ENCODE results near the gene NR1I2. TPM values are rescaled to one million over a fixed set of nuclear protein-coding genes. Genes with fewer than 3 reads are reported as not detected.

The NR1I2 gene
- total RNA-seq, 4 donors from 2014 or later: 78.0 to 271 (median 158) TPM

DNA sequence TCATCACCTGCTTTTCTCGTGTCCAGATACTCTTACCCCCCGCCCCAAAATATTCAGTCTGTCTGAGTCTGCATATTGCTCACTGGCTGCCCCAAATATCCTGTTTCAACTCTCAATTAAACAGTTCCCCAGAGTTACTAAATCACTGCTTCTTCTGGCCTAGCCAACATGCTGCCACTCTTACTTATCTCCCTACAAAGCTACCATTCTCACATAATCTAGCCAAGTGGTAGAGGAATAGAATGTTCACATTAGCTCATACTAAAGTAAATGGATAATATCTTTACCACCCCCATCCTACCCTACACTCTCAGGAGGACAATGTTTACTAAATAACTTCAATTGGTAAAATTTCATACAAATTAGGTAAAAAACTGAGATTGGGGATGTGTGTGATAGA, 77.8 kb downstream of the NR1I2 start:
- in situ Hi-C loops (cut with MboI; ENCODE audit: low pct_ligation_motif_present in 1 of 4, low pct_unique_long_range_greater_than_20kb in 1 of 4, low sequenced_read_pairs in 3 of 4): no loop called here
- no peak for DNase-seq
- Histone ChIP-seq H3K36me3 (peaks cover 0 to 21% (median 7%) of the 10 kb centered on the region in 4 donors), H3K9me3 (no peaks in the 10 kb centered on the region), H3K4me3 (no peak overlapping the region), H3K4me1 (no peaks in the 10 kb centered on the region), H3K27ac (no peak overlapping the region), H3K27me3 (no peaks in the 10 kb centered on the region)
- no peak for TF ChIP-seq POLR2AphosphoS5 (IDR thresholded peaks at IDR 0.05)
- TF ChIP-seq, protein P1, sequence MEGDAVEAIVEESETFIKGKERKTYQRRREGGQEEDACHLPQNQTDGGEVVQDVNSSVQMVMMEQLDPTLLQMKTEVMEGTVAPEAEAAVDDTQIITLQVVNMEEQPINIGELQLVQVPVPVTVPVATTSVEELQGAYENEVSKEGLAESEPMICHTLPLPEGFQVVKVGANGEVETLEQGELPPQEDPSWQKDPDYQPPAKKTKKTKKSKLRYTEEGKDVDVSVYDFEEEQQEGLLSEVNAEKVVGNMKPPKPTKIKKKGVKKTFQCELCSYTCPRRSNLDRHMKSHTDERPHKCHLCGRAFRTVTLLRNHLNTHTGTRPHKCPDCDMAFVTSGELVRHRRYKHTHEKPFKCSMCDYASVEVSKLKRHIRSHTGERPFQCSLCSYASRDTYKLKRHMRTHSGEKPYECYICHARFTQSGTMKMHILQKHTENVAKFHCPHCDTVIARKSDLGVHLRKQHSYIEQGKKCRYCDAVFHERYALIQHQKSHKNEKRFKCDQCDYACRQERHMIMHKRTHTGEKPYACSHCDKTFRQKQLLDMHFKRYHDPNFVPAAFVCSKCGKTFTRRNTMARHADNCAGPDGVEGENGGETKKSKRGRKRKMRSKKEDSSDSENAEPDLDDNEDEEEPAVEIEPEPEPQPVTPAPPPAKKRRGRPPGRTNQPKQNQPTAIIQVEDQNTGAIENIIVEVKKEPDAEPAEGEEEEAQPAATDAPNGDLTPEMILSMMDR (IDR thresholded peaks at IDR 0.05): no peak
- TF ChIP-seq EP300 (IDR thresholded peaks at IDR 0.05; ENCODE audit: low read depth): no peak
- no peak for TF ChIP-seq POLR2A (IDR thresholded peaks at IDR 0.05)
- intact Hi-C loops (cut with DNase I; ENCODE audit: low total_unique reads): no loop called here
- WGBS, 2 donors (ENCODE audit: low coverage in 1 of 2): 93 to 94% methylated on average over 2 of the region's 2 CpGs

DNA sequence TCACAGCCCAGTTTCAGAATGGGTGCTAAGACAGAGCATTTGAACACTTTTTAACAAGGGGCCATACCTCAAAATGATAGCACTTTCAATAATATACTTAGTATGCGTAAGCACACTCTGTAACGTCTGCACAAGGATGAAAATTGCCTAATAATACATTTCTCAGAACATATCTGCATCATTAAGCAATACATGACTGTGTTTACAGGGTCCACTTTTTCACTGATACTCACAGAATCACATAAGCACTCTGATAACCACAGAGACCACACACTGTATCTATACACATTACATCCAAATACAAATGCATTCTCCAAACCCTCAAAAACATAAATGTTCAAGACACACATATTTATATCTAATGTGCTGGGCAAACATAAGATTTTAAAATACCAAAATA, 79.8 kb downstream of the NR1I2 start:
- H3K36me3 ChIP-seq: peaks cover 0 to 29% (median 7%) of the 10 kb centered on the region in 4 donors
- H3K9me3 ChIP-seq: no peaks in the 10 kb centered on the region
- no peaks in the 10 kb centered on the region for H3K4me1 ChIP-seq
- no peak overlapping the region for H3K4me3 ChIP-seq
- H3K27ac ChIP-seq: no peak overlapping the region
- DNase-seq: no peak
- TF ChIP-seq EP300 (IDR thresholded peaks at IDR 0.05; ENCODE audit: low read depth) (no peak), POLR2AphosphoS5 (IDR thresholded peaks at IDR 0.05) (no peak), POLR2A (IDR thresholded peaks at IDR 0.05) (no peak)
- TF ChIP-seq, protein P1 (IDR thresholded peaks at IDR 0.05): no peak
- no peaks in the 10 kb centered on the region for H3K27me3 ChIP-seq
- in situ Hi-C loops (cut with MboI; ENCODE audit: low pct_ligation_motif_present in 1 of 4, low pct_unique_long_range_greater_than_20kb in 1 of 4, low sequenced_read_pairs in 3 of 4) (no loop called here), intact Hi-C loops (cut with DNase I; ENCODE audit: low total_unique reads) (no loop called here)
- 87 to 92% methylated on average over 2 of the region's 2 CpGs for WGBS, 2 donors (ENCODE audit: low coverage in 1 of 2)

DNA sequence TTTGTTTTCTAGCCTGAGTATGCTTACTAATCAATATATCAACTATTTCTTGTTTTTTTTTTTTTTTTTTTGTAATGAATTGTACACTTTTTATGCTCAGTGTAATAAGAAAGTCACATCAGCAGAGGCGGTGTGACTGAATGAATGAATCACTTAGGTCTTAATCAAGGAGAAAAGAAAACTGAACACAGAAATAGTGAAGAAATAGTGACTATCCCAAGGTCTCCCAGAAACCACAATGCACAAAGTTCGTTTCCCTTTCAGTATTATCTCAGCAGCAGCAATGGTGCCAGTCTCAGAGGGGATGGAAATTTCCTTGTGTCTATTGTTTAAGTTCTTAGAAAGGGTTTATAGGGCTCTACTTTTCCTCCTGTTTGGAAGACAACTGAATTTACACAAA, 80.7 kb downstream of the NR1I2 start:
- Histone ChIP-seq H3K27ac (no peak overlapping the region), H3K36me3 (peaks cover 0 to 29% (median 7%) of the 10 kb centered on the region in 4 donors), H3K4me3 (no peak overlapping the region), H3K4me1 (no peaks in the 10 kb centered on the region), H3K27me3 (no peaks in the 10 kb centered on the region), H3K9me3 (no peaks in the 10 kb centered on the region)
- DNase-seq: no peak
- 91 to 94% methylated on average over 2 of the region's 2 CpGs for WGBS, 2 donors (ENCODE audit: low coverage in 1 of 2)
- TF ChIP-seq POLR2AphosphoS5 (IDR thresholded peaks at IDR 0.05) (no peak), EP300 (IDR thresholded peaks at IDR 0.05; ENCODE audit: low read depth) (no peak), POLR2A (IDR thresholded peaks at IDR 0.05) (no peak)
- TF ChIP-seq, protein P1 (IDR thresholded peaks at IDR 0.05): no peak
- intact Hi-C loops (cut with DNase I; ENCODE audit: low total_unique reads) (no loop called here), in situ Hi-C loops (cut with MboI; ENCODE audit: low pct_ligation_motif_present in 1 of 4, low pct_unique_long_range_greater_than_20kb in 1 of 4, low sequenced_read_pairs in 3 of 4) (no loop called here)

DNA sequence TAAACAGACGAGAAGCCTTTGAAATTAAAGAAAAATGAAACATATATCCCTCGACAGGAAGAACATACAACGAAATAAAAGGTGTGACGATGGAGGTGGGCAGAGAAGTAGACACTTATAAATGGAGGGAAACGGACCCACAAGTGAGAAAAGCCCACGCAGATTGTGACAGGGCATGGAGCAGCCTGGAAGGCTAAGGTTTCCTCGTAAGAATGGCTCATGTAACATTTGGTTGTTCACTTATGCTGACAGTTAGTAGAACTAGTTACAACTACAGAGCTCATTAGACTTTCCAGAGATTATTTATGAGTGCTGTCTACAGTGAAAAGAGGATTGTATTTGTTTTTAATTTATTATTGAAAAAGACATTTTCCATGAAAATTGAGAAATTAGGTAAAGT, 82.6 kb downstream of the NR1I2 start:
- H3K9me3 ChIP-seq: no peaks in the 10 kb centered on the region
- H3K27ac ChIP-seq: no peak overlapping the region
- no peak for DNase-seq
- no peak overlapping the region for H3K4me3 ChIP-seq
- intact Hi-C loops (cut with DNase I; ENCODE audit: low total_unique reads) (no loop called here), in situ Hi-C loops (cut with MboI; ENCODE audit: low pct_ligation_motif_present in 1 of 4, low pct_unique_long_range_greater_than_20kb in 1 of 4, low sequenced_read_pairs in 3 of 4) (no loop called here)
- H3K27me3 ChIP-seq: no peaks in the 10 kb centered on the region
- peaks cover 0 to 22% (median 7%) of the 10 kb centered on the region in 4 donors for H3K36me3 ChIP-seq
- no peaks in the 10 kb centered on the region for H3K4me1 ChIP-seq
- 94% methylated on average over 7 of the region's 7 CpGs for WGBS, 2 donors (ENCODE audit: low coverage in 1 of 2)
- TF ChIP-seq POLR2AphosphoS5 (IDR thresholded peaks at IDR 0.05) (no peak), POLR2A (IDR thresholded peaks at IDR 0.05) (no peak), EP300 (IDR thresholded peaks at IDR 0.05; ENCODE audit: low read depth) (no peak)
- TF ChIP-seq, protein P1 (IDR thresholded peaks at IDR 0.05): no peak

Other genes with a start within 250 kb of the NR1I2 start
- 10 to 100 TPM in 1 of 4 donors, 1 to 10 TPM in 1, not detected in 2; 2.4 to 13.8 TPM for gene CD80, start 222.5 kb upstream of the NR1I2 start, total RNA-seq
- 1 to 10 TPM; 1.8 to 2.4 (median 2.3) TPM for gene ADPRH, start 202.6 kb upstream of the NR1I2 start, total RNA-seq
- 1 to 10 TPM in 2 of 4 donors, under 1 TPM in 1, not detected in 1; 0.95 to 3.2 (median 2.2) TPM for gene PLA1A, start 184.2 kb upstream of the NR1I2 start, total RNA-seq
- 10 to 100 TPM; 15.0 to 17.7 (median 15.6) TPM for gene POPDC2, start 121.5 kb upstream of the NR1I2 start, total RNA-seq
- gene COX17, start 104.7 kb upstream of the NR1I2 start, total RNA-seq: 10 to 100 TPM in 2 of 4 donors, 1 to 10 TPM in 2; 2.2 to 49.2 (median 24.2) TPM
- gene CFAP91, start 79.1 kb upstream of the NR1I2 start, total RNA-seq: 1 to 10 TPM in 2 of 4 donors, not detected in 2; 1.4 to 5.4 TPM